H9 (cell line): ENCODE data around the gene ARID2. TPM values are rescaled to one million over a fixed set of nuclear protein-coding genes. Genes with fewer than 3 reads are reported as not detected.

ENCODE experiments used
- DNase-seq: peaks from one replicate; pipeline ENCODE4 v3.0.0-alpha.2; 2017
- H2AFZ ChIP-seq: one replicate; pipeline ENCODE4 v1.6.1; 2013; ENCODE audit warnings: mild to moderate bottlenecking, low read length, control low read depth, moderate library complexity
- H2AK5ac ChIP-seq: 2 replicates; pipeline ENCODE4 v1.6.1; 2013; ENCODE audit warnings: low read length, control low read depth, mixed read lengths; ENCODE audit not compliant: insufficient read length
- H2BK120ac ChIP-seq: one replicate; pipeline ENCODE4 v1.6.1; 2013; ENCODE audit warnings: low read depth, mild to moderate bottlenecking, low read length, control low read depth, inconsistent platforms; ENCODE audit not compliant: poor library complexity, severe bottlenecking
- H2BK12ac ChIP-seq: 2 replicates; pipeline ENCODE4 v1.6.1; 2013; ENCODE audit warnings: low read length, control low read depth, mixed read lengths, low read depth; ENCODE audit not compliant: insufficient read length
- H2BK15ac ChIP-seq: 2 replicates; pipeline ENCODE4 v1.6.1; 2013; ENCODE audit warnings: low read depth, low read length, control low read depth
- H2BK20ac ChIP-seq: one replicate; pipeline ENCODE4 v1.6.1; 2013; ENCODE audit warnings: low read depth, mild to moderate bottlenecking, low read length, control low read depth, inconsistent platforms; ENCODE audit not compliant: poor library complexity, severe bottlenecking
- H2BK5ac ChIP-seq: 2 replicates; pipeline ENCODE4 v1.6.1; 2013; ENCODE audit warnings: low read length, control low read depth, mixed read lengths; ENCODE audit not compliant: insufficient read length
- H3K14ac ChIP-seq: 2 replicates; pipeline ENCODE4 v1.6.1; 2013; ENCODE audit warnings: low read length, control low read depth; ENCODE audit not compliant: insufficient read depth
- H3K18ac ChIP-seq: 2 replicates; pipeline ENCODE4 v1.6.1; 2013; ENCODE audit warnings: low read depth, mild to moderate bottlenecking, mixed read lengths, low read length, control low read depth; ENCODE audit not compliant: insufficient read length
- H3K23ac ChIP-seq: 2 replicates; pipeline ENCODE4 v1.6.1; 2013; ENCODE audit warnings: low read length, control low read depth, mixed read lengths, low read depth; ENCODE audit not compliant: insufficient read length
- H3K23me2 ChIP-seq: 2 replicates; pipeline ENCODE4 v1.6.1; 2013; ENCODE audit warnings: low read depth, mild to moderate bottlenecking, mixed read lengths, low read length, control low read depth; ENCODE audit not compliant: insufficient read length, poor library complexity, severe bottlenecking
- H3K27ac ChIP-seq: 2 replicates; pipeline ENCODE4 v1.5.1; 2013; ENCODE audit warnings: low read length, control low read depth, mixed read lengths, low read depth; ENCODE audit not compliant: insufficient read length
- H3K27me3 ChIP-seq: 2 replicates; pipeline ENCODE4 v1.6.1; 2013; ENCODE audit warnings: low read length, control low read depth, inconsistent platforms; ENCODE audit not compliant: insufficient read depth
- H3K4ac ChIP-seq: 2 replicates; pipeline ENCODE4 v1.6.1; 2013; ENCODE audit warnings: low read depth, mild to moderate bottlenecking, control low read depth, inconsistent platforms, low read length, moderate library complexity
- H3K4me1 ChIP-seq: 2 replicates; pipeline ENCODE4 v1.6.1; 2013; ENCODE audit warnings: low read length, control low read depth, inconsistent platforms; ENCODE audit not compliant: insufficient read depth
- H3K4me2 ChIP-seq: 2 replicates; pipeline ENCODE4 v1.6.1; 2013; ENCODE audit warnings: low read length, control low read depth, mixed read lengths; ENCODE audit not compliant: insufficient read length, insufficient read depth
- H3K56ac ChIP-seq: 2 replicates; pipeline ENCODE4 v1.6.1; 2013; ENCODE audit warnings: low read depth, mild to moderate bottlenecking, mixed read lengths, low read length, control low read depth; ENCODE audit not compliant: insufficient read length
- H3K79me1 ChIP-seq: 2 replicates; pipeline ENCODE4 v1.6.1; 2013; ENCODE audit warnings: low read depth, mild to moderate bottlenecking, moderate library complexity, low read length, control low read depth, inconsistent platforms; ENCODE audit not compliant: insufficient read depth, poor library complexity, severe bottlenecking
- H3K79me2 ChIP-seq: 2 replicates; pipeline ENCODE4 v1.6.1; 2013; ENCODE audit warnings: low read length, control low read depth, inconsistent platforms; ENCODE audit not compliant: insufficient read depth
- H3K9ac ChIP-seq: 2 replicates; pipeline ENCODE4 v1.6.1; 2013; ENCODE audit warnings: low read length, control low read depth, mixed read lengths; ENCODE audit not compliant: insufficient read length; ENCODE audit errors: extremely low read depth
- H3K9me3 ChIP-seq: one replicate; pipeline ENCODE4 v1.6.1; 2013; ENCODE audit warnings: low read depth, low read length, inconsistent platforms; ENCODE audit not compliant: control insufficient read depth
- H3T11ph ChIP-seq: one replicate; pipeline ENCODE4 v1.6.1; 2013; ENCODE audit warnings: mild to moderate bottlenecking, low read length, control low read depth, inconsistent platforms
- H4K20me1 ChIP-seq: one replicate; pipeline ENCODE4 v1.6.1; 2013; ENCODE audit not compliant: control insufficient read depth, insufficient read length, insufficient read depth
- H4K5ac ChIP-seq: 2 replicates; pipeline ENCODE4 v1.6.1; 2013; ENCODE audit warnings: low read depth, mild to moderate bottlenecking, mixed read lengths, low read length, control low read depth; ENCODE audit not compliant: insufficient read length
- H4K8ac ChIP-seq: replicated peaks from 2 replicates; pipeline ENCODE4 v1.6.1; 2013; ENCODE audit warnings: low read length, control low read depth, mixed read lengths, low read depth; ENCODE audit not compliant: insufficient read length
- H4K91ac ChIP-seq: 2 replicates; pipeline ENCODE4 v1.6.1; 2013; ENCODE audit warnings: low read depth, mild to moderate bottlenecking, moderate library complexity, mixed read lengths, low read length, control low read depth; ENCODE audit not compliant: insufficient read length
- H3K27ac Mint-ChIP-seq, 3 experiments: 2 replicates in 2 of 3; 3 replicates in 1 of 3; pipeline ENCODE4 v1.8.0; 2020 to 2021; ENCODE audit warnings: mixed read lengths in 3 of 3, mild to moderate bottlenecking in 1 of 3, moderate library complexity in 1 of 3
- H3K27me3 Mint-ChIP-seq: 2 replicates; pipeline ENCODE4 v1.8.0; 2021; ENCODE audit warnings: low read depth, mild to moderate bottlenecking, moderate library complexity, mixed read lengths
- H3K36me3 Mint-ChIP-seq, 3 experiments: 2 replicates in 2 of 3; 3 replicates in 1 of 3; pipeline ENCODE4 v1.8.0; 2020 to 2021; ENCODE audit warnings: low read depth in 3 of 3, mixed read lengths in 3 of 3; ENCODE audit not compliant: insufficient read depth in 1 of 3
- H3K4me1 Mint-ChIP-seq, 2 experiments: 2 replicates each; pipeline ENCODE4 v1.8.0; 2020; ENCODE audit warnings: mixed read lengths in 2 of 2
- H3K4me3 Mint-ChIP-seq, 2 experiments: 2 replicates in 1 of 2; 3 replicates in 1 of 2; pipeline ENCODE4 v1.8.0; 2020 to 2021; ENCODE audit warnings: mild to moderate bottlenecking in 2 of 2, mixed read lengths in 2 of 2, moderate library complexity in 1 of 2
- H3K9me3 Mint-ChIP-seq, 2 experiments: 2 replicates in 1 of 2; 3 replicates in 1 of 2; pipeline ENCODE4 v1.8.0; 2020; ENCODE audit warnings: mild to moderate bottlenecking in 2 of 2, mixed read lengths in 2 of 2, moderate library complexity in 1 of 2
- WGBS: extraction: QIAGEN DNeasy Blood & Tissue Kit; methylation state at CpG from one replicate; pipeline ENCODE4 v1.1.7; 2013; ENCODE audit warnings: missing lambda C conversion rate, low lambda C conversion rate, mixed read lengths; ENCODE audit not compliant: insufficient read length; ENCODE audit errors: extremely low coverage; 5-methylcytosine and 5-hydroxymethylcytosine counted together
- total RNA-seq: library from RNA; stranded (reverse); gene quantifications from 2 replicates; pipeline ENCODE4 v1.2.1, GENCODE V29; 2021
- TF ChIP-seq, protein P1 (sequence below): fragments of 200-600 bp; sonication (generic); conservative IDR thresholded peaks from 3 replicates; pipeline ENCODE4 v1.8.0; 2021; ENCODE audit warnings: antibody characterized with exemption, mild to moderate bottlenecking

ARID2 gene
- total RNA-seq, 1 experiment from 2014 or later = 63.8 TPM

GRCh38 chr12:45831590-45831989 lies 102.1 kb downstream of the ARID2 start:
- no peak overlapping the region for H3K4me3 Mint-ChIP-seq
- no peak overlapping the region for H4K91ac ChIP-seq
- no peak overlapping the region for H3K27ac ChIP-seq
- H2BK5ac ChIP-seq = no peak overlapping the region
- H3K27me3 ChIP-seq = no peaks in the 10 kb centered on the region
- no peak overlapping the region for H2AFZ ChIP-seq
- H3K14ac ChIP-seq = no peak overlapping the region
- no peak overlapping the region for H2BK120ac ChIP-seq
- no peak overlapping the region for H3K4ac ChIP-seq
- H3K9me3 ChIP-seq = no peaks in the 10 kb centered on the region
- H3K79me1 ChIP-seq = no peaks in the 10 kb centered on the region
- no peak overlapping the region for H2AK5ac ChIP-seq
- H4K5ac ChIP-seq = no peak overlapping the region
- H3K23ac ChIP-seq = no peak overlapping the region
- H3K9me3 Mint-ChIP-seq = 0 out of 5 replicates have a peak, but pooled peaks cover 0 to 3% of the 10 kb centered on the region in 2 experiments
- H3K23me2 ChIP-seq = no peaks in the 10 kb centered on the region
- DNase-seq = no peak
- H3K4me1 Mint-ChIP-seq = no peaks in the 10 kb centered on the region
- H3K27me3 Mint-ChIP-seq = no peaks in the 10 kb centered on the region
- no peak overlapping the region for H3K4me2 ChIP-seq
- H4K8ac ChIP-seq = no peak overlapping the region
- WGBS = no CpG with 5 or more reads among the region's 2 CpGs
- H4K20me1 ChIP-seq = no peaks in the 10 kb centered on the region
- H2BK15ac ChIP-seq = no peak overlapping the region
- no peak overlapping the region for H3K9ac ChIP-seq
- TF ChIP-seq, protein P1, sequence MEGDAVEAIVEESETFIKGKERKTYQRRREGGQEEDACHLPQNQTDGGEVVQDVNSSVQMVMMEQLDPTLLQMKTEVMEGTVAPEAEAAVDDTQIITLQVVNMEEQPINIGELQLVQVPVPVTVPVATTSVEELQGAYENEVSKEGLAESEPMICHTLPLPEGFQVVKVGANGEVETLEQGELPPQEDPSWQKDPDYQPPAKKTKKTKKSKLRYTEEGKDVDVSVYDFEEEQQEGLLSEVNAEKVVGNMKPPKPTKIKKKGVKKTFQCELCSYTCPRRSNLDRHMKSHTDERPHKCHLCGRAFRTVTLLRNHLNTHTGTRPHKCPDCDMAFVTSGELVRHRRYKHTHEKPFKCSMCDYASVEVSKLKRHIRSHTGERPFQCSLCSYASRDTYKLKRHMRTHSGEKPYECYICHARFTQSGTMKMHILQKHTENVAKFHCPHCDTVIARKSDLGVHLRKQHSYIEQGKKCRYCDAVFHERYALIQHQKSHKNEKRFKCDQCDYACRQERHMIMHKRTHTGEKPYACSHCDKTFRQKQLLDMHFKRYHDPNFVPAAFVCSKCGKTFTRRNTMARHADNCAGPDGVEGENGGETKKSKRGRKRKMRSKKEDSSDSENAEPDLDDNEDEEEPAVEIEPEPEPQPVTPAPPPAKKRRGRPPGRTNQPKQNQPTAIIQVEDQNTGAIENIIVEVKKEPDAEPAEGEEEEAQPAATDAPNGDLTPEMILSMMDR = no peak
- no peak overlapping the region for H3T11ph ChIP-seq
- no peak overlapping the region for H3K56ac ChIP-seq
- H2BK20ac ChIP-seq = no peak overlapping the region
- no peaks in the 10 kb centered on the region for H3K79me2 ChIP-seq
- peaks cover 18 to 49% (median 29%) of the 10 kb centered on the region in 3 experiments for H3K36me3 Mint-ChIP-seq
- H3K4me1 ChIP-seq = no peaks in the 10 kb centered on the region
- H3K27ac Mint-ChIP-seq = no peak overlapping the region
- no peak overlapping the region for H3K18ac ChIP-seq
- no peak overlapping the region for H2BK12ac ChIP-seq
